Keratinocyte (primary cell): ENCODE results near the gene LAMC3. TPM values are rescaled to one million over a fixed set of nuclear protein-coding genes. Genes with fewer than 3 reads are reported as not detected.
A peak's percentile ranks its signal among the peaks of the same experiment; 100 is the strongest.

ENCODE experiments used
- DNase-seq: peaks from one replicate; pipeline ENCODE4 v3.0.0-alpha.2; 2011; ENCODE audit warnings: low read depth, missing footprints, low spot score
- FAIRE-seq: peaks from 2 replicates; lab custom pipeline; 2011; peaks lifted over from hg19 to GRCh38; lab: Jason Lieb, UNC
- H2AFZ ChIP-seq: 2 replicates; pipeline ENCODE4 v1.6.0; 2012; ENCODE audit warnings: low read length, control low read depth, inconsistent platforms; ENCODE audit not compliant: control insufficient read depth
- H3K27ac ChIP-seq: 2 replicates; pipeline ENCODE4 v1.5.1; 2011; ENCODE audit warnings: low read length; ENCODE audit not compliant: control insufficient read depth, insufficient read depth
- H3K27me3 ChIP-seq: 3 replicates; pipeline ENCODE4 v1.6.0; 2011; ENCODE audit warnings: low read length; ENCODE audit not compliant: control insufficient read depth, insufficient read depth; ENCODE audit errors: extremely low read depth
- H3K36me3 ChIP-seq, 2 experiments: 2 replicates in 1 of 2; 3 replicates in 1 of 2; pipeline ENCODE4 v1.5.1; 2011; ENCODE audit warnings: low read length in 2 of 2, mild to moderate bottlenecking in 1 of 2; ENCODE audit not compliant: control insufficient read depth in 2 of 2, insufficient read depth in 2 of 2; ENCODE audit errors: extremely low read depth in 1 of 2
- H3K4me1 ChIP-seq: 3 replicates; pipeline ENCODE4 v1.5.1; 2011; ENCODE audit warnings: low read length; ENCODE audit not compliant: control insufficient read depth, insufficient read depth; ENCODE audit errors: extremely low read depth
- H3K4me2 ChIP-seq: 3 replicates; pipeline ENCODE4 v1.6.0; 2011; ENCODE audit warnings: low read depth, low read length; ENCODE audit not compliant: control insufficient read depth, insufficient read depth; ENCODE audit errors: extremely low read depth
- H3K4me3 ChIP-seq, 3 experiments: fragments of 200-600 bp in 1 of 3; sonication (generic) in 1 of 3; 2 replicates in 2 of 3; 3 replicates in 1 of 3; pipeline ENCODE4 v1.5.1; 2011 to 2016; ENCODE audit warnings: low read length in 3 of 3, mild to moderate bottlenecking in 3 of 3, control low read depth in 2 of 3, inconsistent platforms in 1 of 3, low read depth in 1 of 3, mixed read lengths in 1 of 3, mixed run types in 1 of 3, moderate library complexity in 1 of 3; ENCODE audit not compliant: control insufficient read depth in 2 of 3, insufficient read depth in 2 of 3; ENCODE audit errors: extremely low read depth in 1 of 3
- H3K79me2 ChIP-seq: 2 replicates; pipeline ENCODE4 v1.6.0; 2012; ENCODE audit warnings: low read length; ENCODE audit not compliant: control insufficient read depth, insufficient read depth
- H3K9ac ChIP-seq: 3 replicates; pipeline ENCODE4 v1.6.0; 2011; ENCODE audit warnings: low read length; ENCODE audit not compliant: control insufficient read depth, insufficient read depth; ENCODE audit errors: extremely low read depth
- H3K9me1 ChIP-seq: 3 replicates; pipeline ENCODE4 v1.6.0; 2011; ENCODE audit warnings: low read length; ENCODE audit not compliant: control insufficient read depth, insufficient read depth; ENCODE audit errors: extremely low read depth
- H3K9me3 ChIP-seq: 2 replicates; pipeline ENCODE4 v1.5.1; 2012; ENCODE audit warnings: low read depth, low read length; ENCODE audit not compliant: control insufficient read depth
- H4K20me1 ChIP-seq: 3 replicates; pipeline ENCODE4 v1.6.0; 2011; ENCODE audit warnings: low read length; ENCODE audit not compliant: control insufficient read depth, insufficient read depth; ENCODE audit errors: extremely low read depth
- EZH2 ChIP-seq: IDR thresholded peaks from one replicate; pipeline ENCODE4 v1.6.1; 2012; ENCODE audit warnings: inconsistent platforms, mild to moderate bottlenecking, low read length, moderate library complexity
- dilution Hi-C: fragments of 300-500 bp; cut with MboI; formaldehyde crosslinking; loops from one replicate; pipeline ENCODE4 v1.7.0; 2020; ENCODE audit warnings: low sequenced_read_pairs; ENCODE audit not compliant: extremely low pct_ligation_motif_present
- polyA plus RNA-seq, 5 experiments: library from polyadenylated mRNA; depleted of rRNA in 3 of 5; stranded (reverse) in 3 of 5; stranded (forward) in 1 of 5; unstranded in 1 of 5; fragments of >200 nt; gene quantifications; 1 replicate in 1 of 5; 2 replicates in 3 of 5; 3 replicates in 1 of 5; pipeline versions ENCODE4 v1.2.1 to v1.2.3, GENCODE V29; 2011 to 2012; ENCODE audit warnings: missing spikeins in 2 of 5, low read depth in 1 of 5, low replicate concordance in 1 of 5
- TF ChIP-seq, protein P1 (sequence below), 3 experiments: IDR thresholded peaks in 1 of 3; conservative IDR thresholded peaks in 1 of 3; optimal IDR thresholded peaks in 1 of 3; 2 replicates in 2 of 3; 3 replicates in 1 of 3; pipeline versions ENCODE3 to v1.5.1; 2011; ENCODE audit warnings: low read length in 3 of 3, mild to moderate bottlenecking in 3 of 3, moderate library complexity in 2 of 3, control low read depth in 1 of 3, inconsistent platforms in 1 of 3; ENCODE audit not compliant: insufficient read depth in 2 of 3; ENCODE audit errors: extremely low read depth in 1 of 3

Gene LAMC3
- polyA plus RNA-seq, 1 donor (not counting 4 experiments of a cell fraction or from before 2014, with no cell fraction given), result not detected

DNA sequence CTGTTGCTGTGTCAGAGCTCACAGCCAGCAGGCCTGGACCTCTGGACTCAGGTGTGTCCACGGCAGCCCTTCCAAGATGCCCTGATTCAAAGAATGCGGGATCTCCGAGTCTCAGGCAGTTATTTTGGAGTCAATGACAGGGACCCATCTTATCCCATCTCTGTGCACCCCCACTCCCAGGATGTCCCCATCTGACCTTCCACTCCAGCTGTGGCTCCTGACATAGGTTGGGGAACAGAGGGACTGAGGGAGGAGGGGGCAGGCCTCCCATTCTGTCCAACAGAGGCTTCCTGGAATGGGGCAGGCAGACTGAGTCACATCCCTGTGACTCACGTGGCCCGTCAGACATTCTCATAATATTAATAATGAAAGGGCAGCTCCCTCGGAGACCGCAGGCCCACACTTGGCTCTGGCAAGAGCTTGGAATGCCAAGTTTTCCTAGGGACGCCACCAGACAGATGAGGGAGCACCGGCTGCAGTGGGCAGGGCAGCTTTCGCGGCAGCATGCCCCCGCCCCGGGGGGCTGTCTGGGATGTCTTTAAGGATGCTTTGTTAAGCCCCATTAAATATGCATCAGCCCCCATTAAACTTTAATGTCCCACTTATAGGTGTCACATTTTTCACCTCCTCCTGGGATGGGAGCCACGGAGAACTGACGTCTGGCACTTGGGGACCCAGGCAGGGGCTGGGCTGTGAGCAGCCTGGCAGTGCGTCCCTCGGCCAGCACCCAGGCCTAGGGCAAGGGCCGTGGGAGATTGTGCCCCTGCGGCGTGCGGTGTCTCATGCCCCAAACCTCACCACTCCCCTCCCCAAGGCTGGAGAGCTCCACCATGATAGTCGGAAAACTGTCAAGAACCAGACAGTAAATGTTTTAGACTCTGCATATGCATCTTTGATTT, 46.3 kb upstream of the LAMC3 start:
- Histone ChIP-seq H3K4me2 (peak overlapping the region; percentile 64), H3K4me3 (peak overlapping the region in 1 of 3 experiments; percentile 34), H3K9ac (no peak overlapping the region), H3K9me1 (peaks cover 3% of the 10 kb centered on the region), H3K9me3 (no peaks in the 10 kb centered on the region), H3K36me3 (no peaks in the 10 kb centered on the region), H4K20me1 (peaks cover 2% of the 10 kb centered on the region), H2AFZ (no peak overlapping the region), H3K79me2 (no peaks in the 10 kb centered on the region), H3K27ac (peak overlapping the region; percentile 36), H3K27me3 (peaks cover 8% of the 10 kb centered on the region), H3K4me1 (peaks cover 19% of the 10 kb centered on the region)
- dilution Hi-C loops, result no loop called here
- DNase-seq, result peak; percentile 75
- FAIRE-seq, result no peak
- TF ChIP-seq, protein P1, sequence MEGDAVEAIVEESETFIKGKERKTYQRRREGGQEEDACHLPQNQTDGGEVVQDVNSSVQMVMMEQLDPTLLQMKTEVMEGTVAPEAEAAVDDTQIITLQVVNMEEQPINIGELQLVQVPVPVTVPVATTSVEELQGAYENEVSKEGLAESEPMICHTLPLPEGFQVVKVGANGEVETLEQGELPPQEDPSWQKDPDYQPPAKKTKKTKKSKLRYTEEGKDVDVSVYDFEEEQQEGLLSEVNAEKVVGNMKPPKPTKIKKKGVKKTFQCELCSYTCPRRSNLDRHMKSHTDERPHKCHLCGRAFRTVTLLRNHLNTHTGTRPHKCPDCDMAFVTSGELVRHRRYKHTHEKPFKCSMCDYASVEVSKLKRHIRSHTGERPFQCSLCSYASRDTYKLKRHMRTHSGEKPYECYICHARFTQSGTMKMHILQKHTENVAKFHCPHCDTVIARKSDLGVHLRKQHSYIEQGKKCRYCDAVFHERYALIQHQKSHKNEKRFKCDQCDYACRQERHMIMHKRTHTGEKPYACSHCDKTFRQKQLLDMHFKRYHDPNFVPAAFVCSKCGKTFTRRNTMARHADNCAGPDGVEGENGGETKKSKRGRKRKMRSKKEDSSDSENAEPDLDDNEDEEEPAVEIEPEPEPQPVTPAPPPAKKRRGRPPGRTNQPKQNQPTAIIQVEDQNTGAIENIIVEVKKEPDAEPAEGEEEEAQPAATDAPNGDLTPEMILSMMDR (optimal IDR thresholded peaks at IDR 0.05 in 1 of 3, IDR thresholded peaks at IDR 0.05 in 1 of 3, conservative IDR thresholded peaks at IDR 0.05 in 1 of 3; ENCODE audit: extremely low read depth in 1 of 3, insufficient read depth in 2 of 3, low read length in 3 of 3), result peak in 1 of 3 experiments; percentile 3
- no peak for TF ChIP-seq EZH2

DNA sequence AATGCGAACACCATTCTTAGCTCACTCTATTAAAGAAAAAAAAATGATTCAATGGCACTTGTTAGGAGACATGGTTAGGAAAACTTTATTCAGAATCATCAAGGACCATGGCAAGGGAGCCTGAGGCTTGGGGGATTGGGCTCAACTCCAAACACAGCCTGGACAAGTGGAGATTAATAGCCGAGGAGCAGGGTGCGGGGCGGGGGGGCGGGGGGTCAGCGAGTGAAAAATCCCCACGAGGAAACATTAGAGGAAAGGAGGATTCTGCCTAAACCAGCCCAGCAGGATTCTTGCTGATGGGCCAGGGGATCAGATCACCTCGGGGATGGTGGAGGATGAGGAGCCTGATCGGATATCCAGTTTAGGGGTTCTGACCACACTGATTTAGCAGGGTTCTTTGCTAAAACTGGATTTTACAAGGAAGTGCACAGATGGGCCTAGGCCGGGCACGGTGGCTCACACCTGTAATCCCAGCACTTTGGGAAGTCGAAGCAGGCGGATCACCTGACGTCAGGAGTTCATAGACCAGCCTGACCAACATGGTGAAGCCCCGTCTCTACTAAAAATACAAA, 45.6 kb upstream of the LAMC3 start:
- Histone ChIP-seq H3K4me2 (no peak overlapping the region), H4K20me1 (peaks cover 2% of the 10 kb centered on the region), H3K27ac (no peak overlapping the region), H3K79me2 (no peaks in the 10 kb centered on the region), H3K9ac (no peak overlapping the region), H3K4me3 (no peak overlapping the region), H3K4me1 (peaks cover 19% of the 10 kb centered on the region), H3K36me3 (no peaks in the 10 kb centered on the region), H2AFZ (no peak overlapping the region), H3K9me1 (peaks cover 3% of the 10 kb centered on the region), H3K9me3 (no peaks in the 10 kb centered on the region), H3K27me3 (peaks cover 8% of the 10 kb centered on the region)
- FAIRE-seq (no peak), DNase-seq (no peak)
- TF ChIP-seq, protein P1 (optimal IDR thresholded peaks at IDR 0.05 in 1 of 3, IDR thresholded peaks at IDR 0.05 in 1 of 3, conservative IDR thresholded peaks at IDR 0.05 in 1 of 3; ENCODE audit: extremely low read depth in 1 of 3, insufficient read depth in 2 of 3, low read length in 3 of 3), result no peak
- TF ChIP-seq EZH2, result no peak
- dilution Hi-C loops, result no loop called here
